Measurements from ENCODE around the gene AKR1C8. TPM values are rescaled to one million over a fixed set of nuclear protein-coding genes. Genes with fewer than 3 reads are reported as not detected.

Gene AKR1C8
- total and polyA plus RNA-seq, 2 of the 13 experiments (the other 11 are each of a cell fraction or from before 2014, with no cell fraction given), result 0.12 TPM; not detected in 1

- 55% methylated on average over 5 of the region's 5 CpGs for WGBS (ENCODE audit: low lambda C conversion rate)
- peak overlapping the region; percentile 45; the same call in 1 of the 2 replicates for H3K9ac ChIP-seq (ENCODE audit: insufficient read depth, low read depth, low read length)
- in situ Hi-C loops (cut with HindIII; ENCODE audit: extremely low pct_ligation_motif_present, low pct_unique_long_range_greater_than_20kb), result no loop called here
- H3K36me3 ChIP-seq (replicated peaks in 1 of 2; ENCODE audit: control insufficient read depth in 1 of 2, insufficient read depth in 2 of 2, low read length in 2 of 2), result no peaks in the 10 kb centered on the region
- peaks cover 66% of the 10 kb centered on the region for H3K4me1 ChIP-seq (ENCODE audit: insufficient read depth, low read length)
- H2AFZ ChIP-seq (ENCODE audit: low read length), result no peak overlapping the region
- H3K79me2 ChIP-seq (ENCODE audit: insufficient read depth, low read length), result no peaks in the 10 kb centered on the region
- CTCF ChIA-PET (ENCODE audit: low intra/inter-chr PET ratio, low total read pairs), result interaction anchor here (0.9 kb wide), 1 partner anchor 333 kb away, joined by 3 read pairs; no protein-coding TSS in a partner anchor
- H4K20me1 ChIP-seq (ENCODE audit: insufficient read depth, low read length), result no peaks in the 10 kb centered on the region
- peaks cover 24% of the 10 kb centered on the region for H3K9me3 ChIP-seq (ENCODE audit: low read length)
- intact Hi-C loops (cut with micrococcal nuclease; ENCODE audit: unreplicated experiment), result loop anchor here (1.0 to 5.0 kb wide), 3 partner anchors 52 to 95 kb away; partner anchors contain the start of gene AKR1C3
- DNase-seq (ENCODE audit: low spot score) (no peak), FAIRE-seq (no peak), ATAC-seq (peak; percentile 15)
- H3K4me3 ChIP-seq (replicated peaks in 1 of 3; ENCODE audit: insufficient read depth in 1 of 3, low read depth in 2 of 3, low read length in 3 of 3), result no peak overlapping the region
- H3K4me2 ChIP-seq (ENCODE audit: low read depth, low read length), result no peak overlapping the region
- H3K27ac ChIP-seq (ENCODE audit: extremely low read length, insufficient read depth, low read length), result peak overlapping the region; percentile 100
- TSS peak; percentile 92 for BruUV-seq (replicated peaks)
- POLR2A ChIA-PET, result interaction anchor here (1.1 to 2.7 kb wide), 7 partner anchors 20 to 87 kb away, joined by 3 to 14 read pairs (median 4); partner anchors contain the start of gene AKR1C3
- no peaks in the 10 kb centered on the region for H3K27me3 ChIP-seq (ENCODE audit: control insufficient read depth in 1 of 2, insufficient read depth in 2 of 2, low read length in 2 of 2)
- TF ChIP-seq POLR2A (IDR thresholded peaks at IDR 0.05; ENCODE audit: insufficient read depth in 1 of 2, low read depth in 2 of 2, low read length in 2 of 2) (no peak), ZNF781 (CRISPR knock-in tag; IDR thresholded peaks at IDR 0.05; ENCODE audit: borderline replicate concordance, not compliant biosample characterization) (no peak), CEBPG (CRISPR knock-in tag; IDR thresholded peaks at IDR 0.05) (no peak), GTF3A (CRISPR knock-in tag; conservative IDR thresholded peaks at IDR 0.05) (no peak), EHMT2 (IDR thresholded peaks at IDR 0.05; ENCODE audit: borderline replicate concordance, low read depth, low read length) (peak; percentile 95; the same call in 1 of the 2 replicates), ZIK1 (CRISPR knock-in tag; IDR thresholded peaks at IDR 0.05; ENCODE audit: borderline replicate concordance, low read depth) (no peak), ZNF496 (CRISPR knock-in tag; IDR thresholded peaks at IDR 0.05; ENCODE audit: insufficient replicate concordance) (no peak), ZNF205 (CRISPR knock-in tag; IDR thresholded peaks at IDR 0.05) (no peak), TOE1 (CRISPR knock-in tag; IDR thresholded peaks at IDR 0.05) (no peak), MAFG (CRISPR knock-in tag; IDR thresholded peaks at IDR 0.05) (no peak), DRAP1 (CRISPR knock-in tag; IDR thresholded peaks at IDR 0.05) (no peak), ZNF20 (CRISPR knock-in tag; IDR thresholded peaks at IDR 0.05) (0 out of 2 replicates have a peak, but pooled peaks have one; percentile 8)
- TF ChIP-seq, protein P1, sequence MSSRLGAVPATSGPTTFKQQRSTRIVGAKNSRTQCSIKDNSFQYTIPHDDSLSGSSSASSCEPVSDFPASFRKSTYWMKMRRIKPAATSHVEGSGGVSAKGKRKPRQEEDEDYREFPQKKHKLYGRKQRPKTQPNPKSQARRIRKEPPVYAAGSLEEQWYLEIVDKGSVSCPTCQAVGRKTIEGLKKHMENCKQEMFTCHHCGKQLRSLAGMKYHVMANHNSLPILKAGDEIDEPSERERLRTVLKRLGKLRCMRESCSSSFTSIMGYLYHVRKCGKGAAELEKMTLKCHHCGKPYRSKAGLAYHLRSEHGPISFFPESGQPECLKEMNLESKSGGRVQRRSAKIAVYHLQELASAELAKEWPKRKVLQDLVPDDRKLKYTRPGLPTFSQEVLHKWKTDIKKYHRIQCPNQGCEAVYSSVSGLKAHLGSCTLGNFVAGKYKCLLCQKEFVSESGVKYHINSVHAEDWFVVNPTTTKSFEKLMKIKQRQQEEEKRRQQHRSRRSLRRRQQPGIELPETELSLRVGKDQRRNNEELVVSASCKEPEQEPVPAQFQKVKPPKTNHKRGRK (CRISPR knock-in tag; IDR thresholded peaks at IDR 0.05), result 0 out of 2 replicates have a peak, but pooled peaks have one; percentile 23
- TF ChIP-seq, protein P2, sequence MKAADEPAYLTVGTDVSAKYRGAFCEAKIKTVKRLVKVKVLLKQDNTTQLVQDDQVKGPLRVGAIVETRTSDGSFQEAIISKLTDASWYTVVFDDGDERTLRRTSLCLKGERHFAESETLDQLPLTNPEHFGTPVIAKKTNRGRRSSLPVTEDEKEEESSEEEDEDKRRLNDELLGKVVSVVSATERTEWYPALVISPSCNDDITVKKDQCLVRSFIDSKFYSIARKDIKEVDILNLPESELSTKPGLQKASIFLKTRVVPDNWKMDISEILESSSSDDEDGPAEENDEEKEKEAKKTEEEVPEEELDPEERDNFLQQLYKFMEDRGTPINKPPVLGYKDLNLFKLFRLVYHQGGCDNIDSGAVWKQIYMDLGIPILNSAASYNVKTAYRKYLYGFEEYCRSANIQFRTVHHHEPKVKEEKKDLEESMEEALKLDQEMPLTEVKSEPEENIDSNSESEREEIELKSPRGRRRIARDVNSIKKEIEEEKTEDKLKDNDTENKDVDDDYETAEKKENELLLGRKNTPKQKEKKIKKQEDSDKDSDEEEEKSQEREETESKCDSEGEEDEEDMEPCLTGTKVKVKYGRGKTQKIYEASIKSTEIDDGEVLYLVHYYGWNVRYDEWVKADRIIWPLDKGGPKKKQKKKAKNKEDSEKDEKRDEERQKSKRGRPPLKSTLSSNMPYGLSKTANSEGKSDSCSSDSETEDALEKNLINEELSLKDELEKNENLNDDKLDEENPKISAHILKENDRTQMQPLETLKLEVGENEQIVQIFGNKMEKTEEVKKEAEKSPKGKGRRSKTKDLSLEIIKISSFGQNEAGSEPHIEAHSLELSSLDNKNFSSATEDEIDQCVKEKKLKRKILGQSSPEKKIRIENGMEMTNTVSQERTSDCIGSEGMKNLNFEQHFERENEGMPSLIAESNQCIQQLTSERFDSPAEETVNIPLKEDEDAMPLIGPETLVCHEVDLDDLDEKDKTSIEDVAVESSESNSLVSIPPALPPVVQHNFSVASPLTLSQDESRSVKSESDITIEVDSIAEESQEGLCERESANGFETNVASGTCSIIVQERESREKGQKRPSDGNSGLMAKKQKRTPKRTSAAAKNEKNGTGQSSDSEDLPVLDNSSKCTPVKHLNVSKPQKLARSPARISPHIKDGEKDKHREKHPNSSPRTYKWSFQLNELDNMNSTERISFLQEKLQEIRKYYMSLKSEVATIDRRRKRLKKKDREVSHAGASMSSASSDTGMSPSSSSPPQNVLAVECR (CRISPR knock-in tag; IDR thresholded peaks at IDR 0.05; ENCODE audit: borderline replicate concordance), result no peak
- TF ChIP-seq, protein P3, sequence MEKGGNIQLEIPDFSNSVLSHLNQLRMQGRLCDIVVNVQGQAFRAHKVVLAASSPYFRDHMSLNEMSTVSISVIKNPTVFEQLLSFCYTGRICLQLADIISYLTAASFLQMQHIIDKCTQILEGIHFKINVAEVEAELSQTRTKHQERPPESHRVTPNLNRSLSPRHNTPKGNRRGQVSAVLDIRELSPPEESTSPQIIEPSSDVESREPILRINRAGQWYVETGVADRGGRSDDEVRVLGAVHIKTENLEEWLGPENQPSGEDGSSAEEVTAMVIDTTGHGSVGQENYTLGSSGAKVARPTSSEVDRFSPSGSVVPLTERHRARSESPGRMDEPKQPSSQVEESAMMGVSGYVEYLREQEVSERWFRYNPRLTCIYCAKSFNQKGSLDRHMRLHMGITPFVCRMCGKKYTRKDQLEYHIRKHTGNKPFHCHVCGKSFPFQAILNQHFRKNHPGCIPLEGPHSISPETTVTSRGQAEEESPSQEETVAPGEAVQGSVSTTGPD (CRISPR knock-in tag; IDR thresholded peaks at IDR 0.05), result no peak
These were observed 38.1 kb downstream of the AKR1C8 start for GRCh38 chr10:5146920-5147254.

Data from HepG2 (cell line).